HepG2 (cell line): ENCODE data around the gene ZNF490. TPM values are rescaled to one million over a fixed set of nuclear protein-coding genes. Genes with fewer than 3 reads are reported as not detected.

Source experiments
- GPN1 ChIP-seq: sonication (generic); formaldehyde crosslinking; IDR thresholded peaks from 2 replicates; pipeline ENCODE4 v1.5.1; 2020; ENCODE audit warnings: missing genetic modification reagents, borderline replicate concordance
- HHEX ChIP-seq: IDR thresholded peaks from 2 replicates; pipeline ENCODE4 v1.6.1; 2016; ENCODE audit warnings: control low read depth
- NR2F1 ChIP-seq, 2 experiments: fragments of 450-650 bp in 1 of 2; formaldehyde crosslinking in 1 of 2; IDR thresholded peaks; 2 replicates each; pipeline versions ENCODE4 v1.5.0 to v1.6.1; 2016 to 2020; ENCODE audit warnings: mild to moderate bottlenecking in 1 of 2, missing compliant biosample characterization in 1 of 2, missing genetic modification reagents in 1 of 2, moderate library complexity in 1 of 2
- SIX4 ChIP-seq: sonication (generic); formaldehyde crosslinking; IDR thresholded peaks from 2 replicates; pipeline ENCODE4 v1.4.0; 2020; ENCODE audit warnings: missing genetic modification reagents
- TRIM22 ChIP-seq: fragments of 450-650 bp; IDR thresholded peaks from 2 replicates; pipeline ENCODE4 v1.6.1; 2017
- U2AF1 ChIP-seq: fragments of 200-400 bp; formaldehyde crosslinking; optimal IDR thresholded peaks from 2 replicates; pipeline ENCODE3; 2017; ENCODE audit warnings: mild to moderate bottlenecking, low read depth, low read length
- ZBTB38 ChIP-seq: sonication (generic); formaldehyde crosslinking; IDR thresholded peaks from 2 replicates; pipeline ENCODE4 v1.5.1; 2020; ENCODE audit warnings: mild to moderate bottlenecking, missing genetic modification reagents
- ZNF367 ChIP-seq: sonication (generic); formaldehyde crosslinking; IDR thresholded peaks from 2 replicates; pipeline ENCODE4 v1.4.0; 2020; ENCODE audit warnings: missing genetic modification reagents, borderline replicate concordance
- ZNF563 ChIP-seq: sonication (generic); formaldehyde crosslinking; IDR thresholded peaks from 2 replicates; pipeline ENCODE4 v1.8.0; 2022; ENCODE audit warnings: mild to moderate bottlenecking, moderate library complexity, missing genetic modification reagents
- ZNF572 ChIP-seq: sonication (generic); formaldehyde crosslinking; IDR thresholded peaks from 2 replicates; pipeline ENCODE4 v1.5.1; 2020; ENCODE audit warnings: mild to moderate bottlenecking, missing genetic modification reagents
- ZZZ3 ChIP-seq: sonication (generic); formaldehyde crosslinking; IDR thresholded peaks from 2 replicates; pipeline ENCODE4 v1.4.0; 2020; ENCODE audit warnings: missing genetic modification reagents, mild to moderate bottlenecking, borderline replicate concordance
- polyA plus RNA-seq, 8 experiments: library from polyadenylated mRNA; depleted of rRNA in 3 of 8; stranded (reverse) in 7 of 8; unstranded in 1 of 8; fragments of >200 nt; fragmentation: Illumina TruSeq in 4 of 8; extraction: Trizol in 4 of 8; gene quantifications; 2 replicates each; pipeline versions ENCODE4 v1.2.1 to v1.2.3, GENCODE V29; 2011 to 2016; ENCODE audit warnings: low read depth in 4 of 8, missing spikeins in 1 of 8, mixed read lengths in 1 of 8; ENCODE audit not compliant: insufficient read depth in 1 of 8
- total RNA-seq, 5 experiments: library from RNA; depleted of rRNA; stranded (reverse); fragments of >200 nt; fragmentation: Illumina TruSeq; extraction: Trizol; gene quantifications; 2 replicates each; pipeline ENCODE4 v1.2.3, GENCODE V29; 2016; ENCODE audit warnings: low read depth in 1 of 5
- TF ChIP-seq, protein P1 (sequence below): sonication (generic); formaldehyde crosslinking; IDR thresholded peaks from 2 replicates; pipeline ENCODE4 v1.4.0; 2020; ENCODE audit warnings: mild to moderate bottlenecking, missing genetic modification reagents
- TF ChIP-seq, protein P2 (sequence below): sonication (generic); formaldehyde crosslinking; IDR thresholded peaks from 2 replicates; pipeline ENCODE4 v1.5.0; 2020; ENCODE audit warnings: mild to moderate bottlenecking, missing genetic modification reagents
- TF ChIP-seq, protein P3 (sequence below), 2 experiments: sonication (generic) in 1 of 2; formaldehyde crosslinking in 1 of 2; IDR thresholded peaks; 2 replicates each; pipeline versions ENCODE4 v1.5.1 to v1.6.1; 2011 to 2020; ENCODE audit warnings: borderline replicate concordance in 1 of 2, low read depth in 1 of 2, low read length in 1 of 2, mild to moderate bottlenecking in 1 of 2, missing genetic modification reagents in 1 of 2, moderate library complexity in 1 of 2
- TF ChIP-seq, protein P4 (sequence below): sonication (generic); formaldehyde crosslinking; IDR thresholded peaks from 2 replicates; pipeline ENCODE4 v1.5.1; 2020; ENCODE audit warnings: mild to moderate bottlenecking, missing genetic modification reagents, moderate library complexity

The ZNF490 gene
- total and polyA plus RNA-seq, 2 of the 13 experiments (the other 11 are each of a cell fraction or from before 2014, with no cell fraction given) = 1.3 to 2.9 TPM

- no peak for TF ChIP-seq TRIM22
- TF ChIP-seq GPN1 (CRISPR knock-in tag) = 0 out of 2 replicates have a peak, but pooled peaks have one; percentile 75
- TF ChIP-seq, protein P1, sequence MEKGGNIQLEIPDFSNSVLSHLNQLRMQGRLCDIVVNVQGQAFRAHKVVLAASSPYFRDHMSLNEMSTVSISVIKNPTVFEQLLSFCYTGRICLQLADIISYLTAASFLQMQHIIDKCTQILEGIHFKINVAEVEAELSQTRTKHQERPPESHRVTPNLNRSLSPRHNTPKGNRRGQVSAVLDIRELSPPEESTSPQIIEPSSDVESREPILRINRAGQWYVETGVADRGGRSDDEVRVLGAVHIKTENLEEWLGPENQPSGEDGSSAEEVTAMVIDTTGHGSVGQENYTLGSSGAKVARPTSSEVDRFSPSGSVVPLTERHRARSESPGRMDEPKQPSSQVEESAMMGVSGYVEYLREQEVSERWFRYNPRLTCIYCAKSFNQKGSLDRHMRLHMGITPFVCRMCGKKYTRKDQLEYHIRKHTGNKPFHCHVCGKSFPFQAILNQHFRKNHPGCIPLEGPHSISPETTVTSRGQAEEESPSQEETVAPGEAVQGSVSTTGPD = 0 out of 2 replicates have a peak, but pooled peaks have one; percentile 35
- no peak for TF ChIP-seq HHEX (CRISPR knock-in tag)
- TF ChIP-seq, protein P2, sequence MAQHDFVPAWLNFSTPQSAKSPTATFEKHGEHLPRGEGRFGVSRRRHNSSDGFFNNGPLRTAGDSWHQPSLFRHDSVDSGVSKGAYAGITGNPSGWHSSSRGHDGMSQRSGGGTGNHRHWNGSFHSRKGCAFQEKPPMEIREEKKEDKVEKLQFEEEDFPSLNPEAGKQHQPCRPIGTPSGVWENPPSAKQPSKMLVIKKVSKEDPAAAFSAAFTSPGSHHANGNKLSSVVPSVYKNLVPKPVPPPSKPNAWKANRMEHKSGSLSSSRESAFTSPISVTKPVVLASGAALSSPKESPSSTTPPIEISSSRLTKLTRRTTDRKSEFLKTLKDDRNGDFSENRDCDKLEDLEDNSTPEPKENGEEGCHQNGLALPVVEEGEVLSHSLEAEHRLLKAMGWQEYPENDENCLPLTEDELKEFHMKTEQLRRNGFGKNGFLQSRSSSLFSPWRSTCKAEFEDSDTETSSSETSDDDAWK (CRISPR knock-in tag) = no peak
- no peak for TF ChIP-seq ZNF367
- peak; percentile 80; the same call in 1 of the 2 replicates for TF ChIP-seq ZNF563 (CRISPR knock-in tag)
- no peak for TF ChIP-seq ZNF572 (CRISPR knock-in tag)
- TF ChIP-seq U2AF1 = no peak
- no peak for TF ChIP-seq ZZZ3 (CRISPR knock-in tag)
- TF ChIP-seq NR2F1 (CRISPR knock-in tag; IDR thresholded peaks at IDR 0.05) = 0 out of 4 replicates have a peak, but pooled peaks of 1 of the 2 experiments have one; percentile 15
- TF ChIP-seq, protein P3, sequence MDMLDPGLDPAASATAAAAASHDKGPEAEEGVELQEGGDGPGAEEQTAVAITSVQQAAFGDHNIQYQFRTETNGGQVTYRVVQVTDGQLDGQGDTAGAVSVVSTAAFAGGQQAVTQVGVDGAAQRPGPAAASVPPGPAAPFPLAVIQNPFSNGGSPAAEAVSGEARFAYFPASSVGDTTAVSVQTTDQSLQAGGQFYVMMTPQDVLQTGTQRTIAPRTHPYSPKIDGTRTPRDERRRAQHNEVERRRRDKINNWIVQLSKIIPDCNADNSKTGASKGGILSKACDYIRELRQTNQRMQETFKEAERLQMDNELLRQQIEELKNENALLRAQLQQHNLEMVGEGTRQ (IDR thresholded peaks at IDR 0.05; ENCODE audit: low read depth, low read length) = no peak
- TF ChIP-seq, protein P3 (CRISPR knock-in tag; IDR thresholded peaks at IDR 0.05; ENCODE audit: borderline replicate concordance) = no peak
- TF ChIP-seq ZBTB38 = no peak; the same call in none of the 2 replicates
- 0 out of 2 replicates have a peak, but pooled peaks have one; percentile 9 for TF ChIP-seq SIX4 (CRISPR knock-in tag)
- TF ChIP-seq, protein P4, sequence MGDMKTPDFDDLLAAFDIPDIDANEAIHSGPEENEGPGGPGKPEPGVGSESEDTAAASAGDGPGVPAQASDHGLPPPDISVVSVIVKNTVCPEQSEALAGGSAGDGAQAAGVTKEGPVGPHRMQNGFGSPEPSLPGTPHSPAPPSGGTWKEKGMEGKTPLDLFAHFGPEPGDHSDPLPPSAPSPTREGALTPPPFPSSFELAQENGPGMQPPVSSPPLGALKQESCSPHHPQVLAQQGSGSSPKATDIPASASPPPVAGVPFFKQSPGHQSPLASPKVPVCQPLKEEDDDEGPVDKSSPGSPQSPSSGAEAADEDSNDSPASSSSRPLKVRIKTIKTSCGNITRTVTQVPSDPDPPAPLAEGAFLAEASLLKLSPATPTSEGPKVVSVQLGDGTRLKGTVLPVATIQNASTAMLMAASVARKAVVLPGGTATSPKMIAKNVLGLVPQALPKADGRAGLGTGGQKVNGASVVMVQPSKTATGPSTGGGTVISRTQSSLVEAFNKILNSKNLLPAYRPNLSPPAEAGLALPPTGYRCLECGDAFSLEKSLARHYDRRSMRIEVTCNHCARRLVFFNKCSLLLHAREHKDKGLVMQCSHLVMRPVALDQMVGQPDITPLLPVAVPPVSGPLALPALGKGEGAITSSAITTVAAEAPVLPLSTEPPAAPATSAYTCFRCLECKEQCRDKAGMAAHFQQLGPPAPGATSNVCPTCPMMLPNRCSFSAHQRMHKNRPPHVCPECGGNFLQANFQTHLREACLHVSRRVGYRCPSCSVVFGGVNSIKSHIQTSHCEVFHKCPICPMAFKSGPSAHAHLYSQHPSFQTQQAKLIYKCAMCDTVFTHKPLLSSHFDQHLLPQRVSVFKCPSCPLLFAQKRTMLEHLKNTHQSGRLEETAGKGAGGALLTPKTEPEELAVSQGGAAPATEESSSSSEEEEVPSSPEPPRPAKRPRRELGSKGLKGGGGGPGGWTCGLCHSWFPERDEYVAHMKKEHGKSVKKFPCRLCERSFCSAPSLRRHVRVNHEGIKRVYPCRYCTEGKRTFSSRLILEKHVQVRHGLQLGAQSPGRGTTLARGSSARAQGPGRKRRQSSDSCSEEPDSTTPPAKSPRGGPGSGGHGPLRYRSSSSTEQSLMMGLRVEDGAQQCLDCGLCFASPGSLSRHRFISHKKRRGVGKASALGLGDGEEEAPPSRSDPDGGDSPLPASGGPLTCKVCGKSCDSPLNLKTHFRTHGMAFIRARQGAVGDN (CRISPR knock-in tag) = peak; percentile 86
Observed at GRCh38 chr19:12551060-12551832, 59.4 kb downstream of the ZNF490 start, which contains the start of gene ZNF564 (continued).
